MCF 10A (cell line): ENCODE data around the gene TDRD1. TPM values are rescaled to one million over a fixed set of nuclear protein-coding genes. Genes with fewer than 3 reads are reported as not detected.
A peak's percentile ranks its signal among the peaks of the same experiment; 100 is the strongest.
"Not testable (repeated sequence)": the region's sequence is repeated elsewhere in the genome, so short reads cannot be mapped to it uniquely, and the experiment has no call there.

Experiments used
- BruUV-seq: library from RNA; stranded (reverse); fragments of 400-500 nt; replicated peaks from 2 replicates; lab custom pipeline; 2021; lab: Mats Ljungman, UMichigan
- CTCF ChIA-PET: fragments of 300-600 bp; sonication (Branson Sonifier 250); formaldehyde crosslinking; extraction: SDS; loops from one replicate; lab custom pipeline; 2021; ENCODE audit warnings: antibody characterized with exemption, inconsistent platforms; lab: Yijun Ruan, JAX
- POLR2A ChIA-PET: fragments of 300-600, 350-650 bp; sonication (Branson Sonifier 250); formaldehyde crosslinking; extraction: SDS; loops from one replicate; lab custom pipeline; 2020; ENCODE audit warnings: antibody characterized with exemption, inconsistent platforms; lab: Yijun Ruan, JAX
- DNase-seq: peaks from one replicate; pipeline ENCODE4 v3.0.0-alpha.2; 2018; ENCODE audit not compliant: unreplicated experiment
- H3K27ac Mint-ChIP-seq: one replicate; pipeline ENCODE4 v1.8.0; 2022; ENCODE audit warnings: mild to moderate bottlenecking, low read depth, mixed read lengths; ENCODE audit not compliant: unreplicated experiment
- H3K27me3 Mint-ChIP-seq: one replicate; pipeline ENCODE4 v1.8.0; 2022; ENCODE audit warnings: mixed read lengths; ENCODE audit not compliant: insufficient read depth, unreplicated experiment
- H3K36me3 Mint-ChIP-seq: one replicate; pipeline ENCODE4 v1.8.0; 2022; ENCODE audit warnings: mild to moderate bottlenecking, moderate library complexity, mixed read lengths; ENCODE audit not compliant: insufficient read depth, unreplicated experiment
- H3K4me1 Mint-ChIP-seq: one replicate; pipeline ENCODE4 v1.8.0; 2022; ENCODE audit warnings: mixed read lengths; ENCODE audit not compliant: insufficient read depth, unreplicated experiment
- H3K4me3 Mint-ChIP-seq: one replicate; pipeline ENCODE4 v1.8.0; 2022; ENCODE audit warnings: mild to moderate bottlenecking, moderate library complexity, mixed read lengths; ENCODE audit not compliant: unreplicated experiment
- H3K9me3 Mint-ChIP-seq: one replicate; pipeline ENCODE4 v1.8.0; 2022; ENCODE audit warnings: mixed read lengths; ENCODE audit not compliant: unreplicated experiment
- intact Hi-C: fragments of 100-400 bp; cut with micrococcal nuclease; formaldehyde crosslinking; loops from 2 replicates; pipeline ENCODE4 v1.14.1; 2022
- total RNA-seq: library from RNA; stranded (reverse); gene quantifications from 2 replicates; pipeline ENCODE4 v1.2.3, GENCODE V29; 2022
- TF ChIP-seq, protein P1 (sequence below): fragments of 200-600 bp; IDR thresholded peaks from one replicate; pipeline ENCODE4 v1.8.0; 2022; ENCODE audit warnings: antibody characterized with exemption, mild to moderate bottlenecking; ENCODE audit not compliant: unreplicated experiment

Gene TDRD1
- total RNA-seq, 1 experiment from 2014 or later = not detected

DNA sequence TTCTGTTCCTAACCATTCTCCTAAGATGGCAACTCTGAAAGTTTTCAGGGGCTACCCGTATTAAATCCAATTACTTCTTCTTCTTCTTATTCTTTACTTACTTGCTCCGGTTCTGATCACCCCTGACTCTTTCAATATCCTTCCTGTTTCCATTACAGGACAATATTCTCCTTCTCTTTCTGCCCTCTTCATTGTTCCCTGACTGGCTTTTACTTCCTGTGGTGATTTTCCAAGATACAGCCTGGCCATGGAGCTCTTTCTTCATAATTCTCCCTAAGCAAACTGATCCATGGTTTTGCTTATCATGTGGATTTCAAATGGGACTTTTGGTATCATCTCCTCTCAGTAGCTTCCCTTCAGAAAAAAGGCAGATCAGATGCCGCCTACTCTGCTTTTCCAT lies 40.6 kb upstream of the TDRD1 start:
- Mint-ChIP-seq H3K4me1 (no peaks in the 10 kb centered on the region), H3K4me3 (no peak overlapping the region), H3K9me3 (no peaks in the 10 kb centered on the region), H3K27ac (peak overlapping the region; percentile 1), H3K36me3 (peaks cover 66% of the 10 kb centered on the region), H3K27me3 (no peaks in the 10 kb centered on the region)
- BruUV-seq = no TSS peak
- TF ChIP-seq, protein P1, sequence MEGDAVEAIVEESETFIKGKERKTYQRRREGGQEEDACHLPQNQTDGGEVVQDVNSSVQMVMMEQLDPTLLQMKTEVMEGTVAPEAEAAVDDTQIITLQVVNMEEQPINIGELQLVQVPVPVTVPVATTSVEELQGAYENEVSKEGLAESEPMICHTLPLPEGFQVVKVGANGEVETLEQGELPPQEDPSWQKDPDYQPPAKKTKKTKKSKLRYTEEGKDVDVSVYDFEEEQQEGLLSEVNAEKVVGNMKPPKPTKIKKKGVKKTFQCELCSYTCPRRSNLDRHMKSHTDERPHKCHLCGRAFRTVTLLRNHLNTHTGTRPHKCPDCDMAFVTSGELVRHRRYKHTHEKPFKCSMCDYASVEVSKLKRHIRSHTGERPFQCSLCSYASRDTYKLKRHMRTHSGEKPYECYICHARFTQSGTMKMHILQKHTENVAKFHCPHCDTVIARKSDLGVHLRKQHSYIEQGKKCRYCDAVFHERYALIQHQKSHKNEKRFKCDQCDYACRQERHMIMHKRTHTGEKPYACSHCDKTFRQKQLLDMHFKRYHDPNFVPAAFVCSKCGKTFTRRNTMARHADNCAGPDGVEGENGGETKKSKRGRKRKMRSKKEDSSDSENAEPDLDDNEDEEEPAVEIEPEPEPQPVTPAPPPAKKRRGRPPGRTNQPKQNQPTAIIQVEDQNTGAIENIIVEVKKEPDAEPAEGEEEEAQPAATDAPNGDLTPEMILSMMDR = no peak
- DNase-seq = no peak
- intact Hi-C loops = no loop called here
- POLR2A ChIA-PET = interaction anchor here (0.6 kb wide), 1 partner anchor 38 kb away, joined by 3 read pairs; no protein-coding TSS in a partner anchor
- CTCF ChIA-PET = no interaction called here

DNA sequence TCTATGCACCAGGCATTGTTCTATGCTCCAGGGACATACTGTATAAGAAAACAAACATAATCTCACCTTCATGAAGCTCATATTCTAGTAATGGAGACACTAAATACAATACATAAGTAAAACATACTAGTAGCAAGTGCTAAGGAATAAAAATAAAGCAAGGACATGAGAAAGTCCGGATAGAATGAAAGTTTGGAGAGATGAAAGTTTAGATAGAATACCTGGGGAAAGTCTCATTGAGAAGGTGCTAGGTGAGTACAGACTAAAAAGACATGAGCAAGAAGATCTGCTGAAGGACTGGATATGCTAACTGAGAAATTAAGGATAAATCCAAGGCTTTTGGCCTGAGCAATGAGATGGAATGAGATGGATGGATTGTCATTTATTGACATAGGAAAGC lies 39.1 kb upstream of the TDRD1 start:
- DNase-seq = no peak
- Mint-ChIP-seq H3K9me3 (no peaks in the 10 kb centered on the region), H3K27ac (no peak overlapping the region), H3K27me3 (no peaks in the 10 kb centered on the region), H3K4me3 (no peak overlapping the region), H3K36me3 (peaks cover 66% of the 10 kb centered on the region), H3K4me1 (no peaks in the 10 kb centered on the region)
- no TSS peak for BruUV-seq
- POLR2A ChIA-PET = interaction anchor here (0.6 to 1.2 kb wide), 2 partner anchors 12 to 35 kb away, joined by 3 read pairs; no protein-coding TSS in a partner anchor
- CTCF ChIA-PET = interaction anchor here (0.6 to 0.7 kb wide), 2 partner anchors 36 to 268 kb away, joined by 3 read pairs; no protein-coding TSS in a partner anchor
- TF ChIP-seq, protein P1 = no peak
- intact Hi-C loops = no loop called here

DNA sequence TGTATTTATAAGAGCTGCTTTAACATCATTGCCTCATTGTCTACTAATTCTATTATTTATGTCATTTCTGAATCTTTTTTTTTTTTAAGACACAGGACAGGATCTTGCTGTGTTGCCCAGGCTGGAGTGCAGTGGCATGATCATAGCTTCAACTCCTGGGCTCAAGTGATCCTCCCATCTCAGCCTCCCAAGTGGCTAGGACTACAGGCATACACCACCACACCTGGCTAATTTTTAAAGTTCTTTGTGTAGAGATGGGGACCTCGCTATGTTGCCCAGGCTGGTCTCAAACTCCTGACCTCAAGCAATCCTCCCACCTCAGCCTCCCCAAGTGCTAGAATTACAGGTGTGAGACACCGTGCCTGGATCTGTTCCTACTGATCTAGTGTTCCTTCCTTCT lies 38.3 kb upstream of the TDRD1 start:
- ChIA-PET POLR2A (interaction anchor here (1.0 kb wide), 1 partner anchor 10 kb away, joined by 3 read pairs; no protein-coding TSS in a partner anchor), CTCF (interaction anchor here (0.6 to 0.7 kb wide), 3 partner anchors 16 to 124 kb away, joined by 3 read pairs; no protein-coding TSS in a partner anchor)
- H3K4me3 Mint-ChIP-seq, H3K4me1 Mint-ChIP-seq, H3K27me3 Mint-ChIP-seq, H3K27ac Mint-ChIP-seq, H3K9me3 Mint-ChIP-seq, BruUV-seq, DNase-seq, intact Hi-C loops: not testable (repeated sequence)
- H3K36me3 Mint-ChIP-seq = peaks cover 71% of the 10 kb centered on the region

DNA sequence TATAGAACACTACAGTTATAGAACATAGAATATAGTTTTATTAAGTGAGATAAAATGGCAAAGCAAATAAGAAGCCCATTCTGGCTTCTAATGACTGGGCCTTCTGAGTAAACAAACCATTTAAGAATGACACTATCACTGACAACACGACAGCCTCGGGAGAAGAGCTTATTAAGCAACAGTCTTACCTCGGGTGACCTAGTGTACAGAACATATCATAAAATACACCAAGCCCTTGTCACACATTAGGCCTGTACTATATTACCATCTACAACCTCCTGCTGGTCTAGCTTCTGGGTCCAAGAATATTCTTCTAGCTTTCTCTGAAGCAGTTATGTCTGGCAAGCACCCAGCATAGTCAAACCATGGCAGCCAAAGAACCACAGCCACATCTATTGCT lies 37.1 kb upstream of the TDRD1 start:
- TF ChIP-seq, protein P1 = no peak
- CTCF ChIA-PET = interaction anchor here (0.6 kb wide), 1 partner anchor 162 kb away, joined by 3 read pairs; no protein-coding TSS in a partner anchor
- no peak overlapping the region for H3K27ac Mint-ChIP-seq
- DNase-seq = no peak
- BruUV-seq = no TSS peak
- H3K9me3 Mint-ChIP-seq = no peaks in the 10 kb centered on the region
- H3K4me1 Mint-ChIP-seq = no peaks in the 10 kb centered on the region
- intact Hi-C loops = no loop called here
- no peak overlapping the region for H3K4me3 Mint-ChIP-seq
- H3K36me3 Mint-ChIP-seq = peaks cover 72% of the 10 kb centered on the region
- H3K27me3 Mint-ChIP-seq = no peaks in the 10 kb centered on the region
- POLR2A ChIA-PET = no interaction called here
